GM12878 (cell line): Measurements from ENCODE around the gene TCF7L1.

Experiments used
- POLR2A ChIP-seq: IDR thresholded peaks from 2 replicates; pipeline ENCODE4 v1.6.1; 2011; ENCODE audit warnings: low read depth, mild to moderate bottlenecking, low read length
- POLR2AphosphoS2 ChIP-seq: IDR thresholded peaks from 2 replicates; pipeline ENCODE4 v1.6.1; 2011; ENCODE audit warnings: low read depth, mild to moderate bottlenecking, low read length, improper control_type of control experiment, moderate library complexity
- ZNF24 ChIP-seq: fragments of 450-650 bp; IDR thresholded peaks from 2 replicates; pipeline ENCODE4 v1.6.1; 2017; ENCODE audit warnings: antibody characterized with exemption, mild to moderate bottlenecking
- TF ChIP-seq, protein P1 (sequence below), 3 experiments: IDR thresholded peaks in 2 of 3; conservative IDR thresholded peaks in 1 of 3; 2 replicates each; pipeline ENCODE4 v1.5.1; 2011; ENCODE audit warnings: low read depth in 3 of 3, low read length in 3 of 3, mild to moderate bottlenecking in 3 of 3, control low read depth in 2 of 3, moderate library complexity in 2 of 3, inconsistent platforms in 1 of 3, mixed read lengths in 1 of 3; ENCODE audit not compliant: control insufficient read depth in 2 of 3, insufficient read depth in 1 of 3; ENCODE audit errors: extremely low read depth in 1 of 3

DNA sequence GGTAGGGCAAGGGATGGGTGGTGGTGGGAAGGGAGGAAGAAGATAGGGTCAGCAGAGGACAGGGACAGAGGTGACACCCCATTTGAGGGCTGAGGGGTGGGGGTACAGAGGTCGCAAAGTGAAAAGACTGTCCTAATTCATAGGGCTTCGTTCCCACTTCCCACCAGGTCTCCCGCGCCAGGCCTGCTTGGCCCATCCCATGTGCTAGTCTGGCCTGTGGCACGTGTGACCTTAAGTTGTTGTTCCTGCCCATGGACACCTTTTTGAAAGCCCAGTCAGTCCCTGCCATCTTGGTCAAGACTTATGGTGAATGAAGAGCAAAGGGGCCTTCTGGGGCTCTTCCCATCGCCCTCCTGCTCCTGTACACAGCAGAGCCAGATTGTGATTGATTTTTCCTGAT lies 148.4 kb downstream of the TCF7L1 start:
- TF ChIP-seq POLR2AphosphoS2 (no peak), POLR2A (no peak), ZNF24 (no peak)
- TF ChIP-seq, protein P1, sequence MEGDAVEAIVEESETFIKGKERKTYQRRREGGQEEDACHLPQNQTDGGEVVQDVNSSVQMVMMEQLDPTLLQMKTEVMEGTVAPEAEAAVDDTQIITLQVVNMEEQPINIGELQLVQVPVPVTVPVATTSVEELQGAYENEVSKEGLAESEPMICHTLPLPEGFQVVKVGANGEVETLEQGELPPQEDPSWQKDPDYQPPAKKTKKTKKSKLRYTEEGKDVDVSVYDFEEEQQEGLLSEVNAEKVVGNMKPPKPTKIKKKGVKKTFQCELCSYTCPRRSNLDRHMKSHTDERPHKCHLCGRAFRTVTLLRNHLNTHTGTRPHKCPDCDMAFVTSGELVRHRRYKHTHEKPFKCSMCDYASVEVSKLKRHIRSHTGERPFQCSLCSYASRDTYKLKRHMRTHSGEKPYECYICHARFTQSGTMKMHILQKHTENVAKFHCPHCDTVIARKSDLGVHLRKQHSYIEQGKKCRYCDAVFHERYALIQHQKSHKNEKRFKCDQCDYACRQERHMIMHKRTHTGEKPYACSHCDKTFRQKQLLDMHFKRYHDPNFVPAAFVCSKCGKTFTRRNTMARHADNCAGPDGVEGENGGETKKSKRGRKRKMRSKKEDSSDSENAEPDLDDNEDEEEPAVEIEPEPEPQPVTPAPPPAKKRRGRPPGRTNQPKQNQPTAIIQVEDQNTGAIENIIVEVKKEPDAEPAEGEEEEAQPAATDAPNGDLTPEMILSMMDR (IDR thresholded peaks at IDR 0.05 in 2 of 3, conservative IDR thresholded peaks at IDR 0.05 in 1 of 3; ENCODE audit: control insufficient read depth in 2 of 3, extremely low read depth in 1 of 3, insufficient read depth in 1 of 3, low read depth in 3 of 3, low read length in 3 of 3): no peak
